Smooth muscle cell (in vitro differentiated cells): Measurements from ENCODE around the gene MIA2. TPM values are rescaled to one million over a fixed set of nuclear protein-coding genes. Genes with fewer than 3 reads are reported as not detected.

Source experiments
- DNase-seq: peaks from one replicate; lab custom pipeline; 2025; ENCODE audit not compliant: unreplicated experiment; lab: John Stamatoyannopoulos, UW
- H2AFZ ChIP-seq: fragments of 200-600 bp; sonication (generic); 2 replicates; pipeline ENCODE4 v1.6.0; 2016; ENCODE audit warnings: antibody characterized with exemption, low read depth, mild to moderate bottlenecking
- H3F3A ChIP-seq: fragments of 200-600 bp; sonication (generic); 2 replicates; pipeline ENCODE4 v1.6.0; 2017; ENCODE audit warnings: antibody characterized with exemption, low read depth
- H3K27ac ChIP-seq: fragments of 200-600 bp; sonication (generic); 2 replicates; pipeline ENCODE4 v1.5.1; 2016; ENCODE audit warnings: low read depth, mild to moderate bottlenecking
- H3K27me3 ChIP-seq: fragments of 200-600 bp; sonication (generic); 2 replicates; pipeline ENCODE4 v1.6.1; 2016; ENCODE audit warnings: low read depth, mild to moderate bottlenecking
- H3K36me3 ChIP-seq: fragments of 200-600 bp; sonication (generic); 2 replicates; pipeline ENCODE4 v1.5.1; 2016; ENCODE audit warnings: low read depth
- H3K4me1 ChIP-seq: fragments of 200-600 bp; sonication (generic); 2 replicates; pipeline ENCODE4 v1.5.1; 2016; ENCODE audit warnings: low read depth
- H3K4me2 ChIP-seq: fragments of 200-600 bp; sonication (generic); 2 replicates; pipeline ENCODE4 v1.6.0; 2016; ENCODE audit warnings: mild to moderate bottlenecking
- H3K4me3 ChIP-seq: fragments of 200-600 bp; sonication (generic); 2 replicates; pipeline ENCODE4 v1.5.1; 2016; ENCODE audit warnings: mild to moderate bottlenecking
- H3K79me2 ChIP-seq: fragments of 200-600 bp; sonication (generic); 2 replicates; pipeline ENCODE4 v1.6.0; 2016; ENCODE audit warnings: low read depth, mild to moderate bottlenecking
- H3K9ac ChIP-seq: fragments of 200-600 bp; sonication (generic); 2 replicates; pipeline ENCODE4 v1.6.0; 2016; ENCODE audit warnings: low read depth
- H3K9me3 ChIP-seq: fragments of 200-600 bp; sonication (generic); replicated peaks from 2 replicates; pipeline ENCODE4 v1.5.1; 2016; ENCODE audit warnings: low read depth
- H4K20me1 ChIP-seq: fragments of 200-600 bp; sonication (generic); 2 replicates; pipeline ENCODE4 v1.6.0; 2016; ENCODE audit warnings: low read depth
- CTCF ChIP-seq: fragments of 200-600 bp; sonication (generic); IDR thresholded peaks from 2 replicates; pipeline ENCODE4 v1.5.1; 2017; ENCODE audit warnings: borderline replicate concordance, mild to moderate bottlenecking, antibody characterized with exemption; ENCODE audit not compliant: insufficient read depth, poor library complexity, severe bottlenecking
- WGBS: methylation state at CpG from one replicate; pipeline ENCODE4 v1.1.7; 2016; ENCODE audit warnings: low lambda C conversion rate; 5-methylcytosine and 5-hydroxymethylcytosine counted together
- polyA plus RNA-seq: library from polyadenylated mRNA; unstranded; fragments of >200 nt; fragmentation: Nextera tagmentation; extraction: Ambion mirVana; gene quantifications from 2 replicates; pipeline ENCODE4 v1.2.1, GENCODE V29; 2016
- total RNA-seq: library from RNA; depleted of rRNA; stranded (reverse); fragments of >200 nt; gene quantifications from 2 replicates; pipeline ENCODE4 v1.2.3, GENCODE V29; 2014

The MIA2 gene
- total and polyA plus RNA-seq, 2 experiments from 2014 or later: 14.6 to 18.6 TPM

DNA sequence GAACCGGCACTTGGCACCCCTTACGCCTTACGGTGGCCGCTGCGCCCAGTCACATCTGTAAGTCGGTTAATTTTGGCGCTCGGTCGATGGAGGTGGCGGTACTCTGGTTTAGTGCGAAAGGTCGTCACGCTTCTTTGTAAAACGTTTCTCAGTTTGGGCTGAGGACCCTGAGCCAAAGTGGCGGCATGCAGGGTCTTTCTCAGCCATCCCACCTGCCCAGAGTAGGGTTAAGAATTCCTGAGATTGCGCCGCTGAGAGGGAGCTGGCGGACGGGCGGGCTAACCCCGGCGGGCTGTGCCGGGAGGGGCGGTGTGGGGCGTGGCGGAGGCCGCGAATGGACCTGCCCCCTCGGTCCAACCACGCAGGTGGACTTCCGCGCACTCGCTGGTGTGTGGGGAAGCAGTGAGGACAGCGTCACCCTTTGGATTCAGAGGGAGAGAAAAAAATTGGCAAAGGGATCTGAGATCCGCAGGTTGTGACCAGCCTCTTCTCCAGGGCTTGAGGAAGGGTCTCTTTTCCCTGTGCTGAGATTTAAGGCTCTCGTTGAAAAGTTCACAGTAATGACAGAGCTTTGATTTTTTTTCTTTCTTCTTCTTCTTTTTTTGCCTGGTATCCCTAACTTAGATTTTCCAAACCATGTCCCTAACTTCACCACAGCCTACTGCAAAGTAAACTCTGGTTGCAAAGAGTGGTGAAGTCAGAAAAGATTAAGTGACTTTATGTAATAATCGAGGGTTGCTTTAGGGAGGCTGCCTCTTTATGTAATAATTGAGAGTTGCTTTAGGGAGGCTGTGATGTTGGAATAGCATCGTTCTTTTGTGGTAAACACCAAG lies 199.1 kb downstream of the MIA2 start:
- Histone ChIP-seq H3K27ac (peak overlapping the region; percentile 100), H3K4me3 (peak overlapping the region; percentile 91), H3K36me3 (no peaks in the 10 kb centered on the region), H3K9me3 (no peaks in the 10 kb centered on the region), H2AFZ (peak overlapping the region; percentile 93), H3K27me3 (no peaks in the 10 kb centered on the region), H3K79me2 (peaks cover 37% of the 10 kb centered on the region), H3K4me1 (peaks cover 26% of the 10 kb centered on the region), H3K4me2 (peak overlapping the region; percentile 89), H3K9ac (peak overlapping the region; percentile 61), H3F3A (no peaks in the 10 kb centered on the region), H4K20me1 (peaks cover 37% of the 10 kb centered on the region)
- no peak for TF ChIP-seq CTCF
- peak; percentile 78 for DNase-seq
- WGBS: under 1% methylated on average over 38 of the region's 38 CpGs

- H3K9me3 ChIP-seq: no peaks in the 10 kb centered on the region
- no peak for DNase-seq
- peaks cover 26% of the 10 kb centered on the region for H3K4me1 ChIP-seq
- peaks cover 31% of the 10 kb centered on the region for H4K20me1 ChIP-seq
- H3K27ac ChIP-seq: peak overlapping the region; percentile 100
- peak overlapping the region; percentile 89 for H3K4me2 ChIP-seq
- H3K79me2 ChIP-seq: peaks cover 31% of the 10 kb centered on the region
- no peaks in the 10 kb centered on the region for H3F3A ChIP-seq
- no peaks in the 10 kb centered on the region for H3K27me3 ChIP-seq
- H3K4me3 ChIP-seq: peak overlapping the region; percentile 91
- H2AFZ ChIP-seq: peak overlapping the region; percentile 93
- H3K9ac ChIP-seq: peak overlapping the region; percentile 61
- no peaks in the 10 kb centered on the region for H3K36me3 ChIP-seq
- WGBS: 26% methylated on average over 8 of the region's 8 CpGs
- no peak for TF ChIP-seq CTCF
Observed at GRCh38 chr14:39433452-39433813, 199.7 kb downstream of the MIA2 start.

DNA sequence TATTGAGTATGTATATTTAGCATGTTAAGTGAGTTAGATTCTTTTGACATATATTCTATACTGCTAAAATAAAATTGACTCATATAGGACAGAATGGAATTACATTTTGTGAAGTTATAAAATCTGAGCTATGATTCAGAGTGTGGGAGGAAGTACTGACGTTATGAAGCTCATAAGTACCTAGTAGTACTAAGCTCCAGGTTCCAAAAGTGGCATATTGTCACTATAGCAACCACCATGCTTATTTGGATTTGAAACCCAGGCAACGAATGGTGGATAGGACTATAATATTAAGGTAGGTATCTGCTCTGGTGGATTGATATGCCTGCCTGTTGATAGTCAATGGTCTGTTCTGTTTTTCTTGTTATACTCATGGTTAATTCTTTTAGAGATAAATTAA lies 200.7 kb downstream of the MIA2 start:
- WGBS: 81% methylated on average over 2 of the region's 2 CpGs
- Histone ChIP-seq H3K27ac (no peak overlapping the region), H3K9me3 (no peaks in the 10 kb centered on the region), H3K4me3 (no peak overlapping the region), H3K4me1 (peaks cover 25% of the 10 kb centered on the region), H3K4me2 (no peak overlapping the region), H3K79me2 (peaks cover 22% of the 10 kb centered on the region), H4K20me1 (peaks cover 22% of the 10 kb centered on the region), H3K36me3 (no peaks in the 10 kb centered on the region), H3F3A (no peaks in the 10 kb centered on the region), H3K27me3 (no peaks in the 10 kb centered on the region), H2AFZ (no peak overlapping the region), H3K9ac (no peak overlapping the region)
- TF ChIP-seq CTCF: no peak
- DNase-seq: no peak

GRCh38 chr14:39435241-39435640 lies 201.5 kb downstream of the MIA2 start:
- Histone ChIP-seq H4K20me1 (peaks cover 13% of the 10 kb centered on the region), H3K4me3 (no peak overlapping the region), H3K9ac (no peak overlapping the region), H3K4me1 (peaks cover 17% of the 10 kb centered on the region), H3K36me3 (no peaks in the 10 kb centered on the region), H2AFZ (no peak overlapping the region), H3K4me2 (no peak overlapping the region), H3K9me3 (no peaks in the 10 kb centered on the region), H3K27ac (no peak overlapping the region), H3F3A (no peaks in the 10 kb centered on the region), H3K79me2 (peaks cover 13% of the 10 kb centered on the region), H3K27me3 (no peaks in the 10 kb centered on the region)
- no peak for TF ChIP-seq CTCF
- no peak for DNase-seq
- 89% methylated on average over 6 of the region's 6 CpGs for WGBS
